HG02610 (cell line): Measurements from ENCODE around the gene MLANA.

Experiments
- ATAC-seq: cut with Tn5 transposase; IDR thresholded peaks from one replicate; pipeline ENCODE4 v1.9.1; 2021; ENCODE audit warnings: mild to moderate bottlenecking, moderate library complexity; ENCODE audit not compliant: unreplicated experiment

The MLANA gene

GRCh38 chr9:5899292-5899691, 8.6 kb downstream of the MLANA start:
- ATAC-seq = no peak

DNA sequence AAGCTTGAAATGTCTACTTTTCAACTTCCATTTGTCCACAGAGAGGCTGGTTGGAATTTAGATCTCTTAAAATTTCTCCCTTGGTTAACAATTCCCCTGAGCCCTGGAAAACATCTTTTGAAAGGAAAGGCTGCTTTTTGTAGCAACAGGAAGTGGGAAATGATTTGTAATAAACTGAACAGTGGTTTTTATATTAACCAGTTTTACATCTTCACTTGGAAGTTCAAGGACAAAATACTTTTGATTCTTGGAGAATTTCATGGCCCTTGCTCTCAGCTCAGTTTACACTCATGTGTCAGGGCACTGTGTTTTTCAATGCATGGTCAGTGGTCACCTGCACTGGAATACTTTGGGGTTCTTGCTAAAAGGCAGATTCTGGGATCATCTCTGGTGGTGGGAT, 9.9 kb downstream of the MLANA start:
- no peak for ATAC-seq

- ATAC-seq = no peak
Measured at GRCh38 chr9:5902377-5902776, 11.7 kb downstream of the MLANA start.

DNA sequence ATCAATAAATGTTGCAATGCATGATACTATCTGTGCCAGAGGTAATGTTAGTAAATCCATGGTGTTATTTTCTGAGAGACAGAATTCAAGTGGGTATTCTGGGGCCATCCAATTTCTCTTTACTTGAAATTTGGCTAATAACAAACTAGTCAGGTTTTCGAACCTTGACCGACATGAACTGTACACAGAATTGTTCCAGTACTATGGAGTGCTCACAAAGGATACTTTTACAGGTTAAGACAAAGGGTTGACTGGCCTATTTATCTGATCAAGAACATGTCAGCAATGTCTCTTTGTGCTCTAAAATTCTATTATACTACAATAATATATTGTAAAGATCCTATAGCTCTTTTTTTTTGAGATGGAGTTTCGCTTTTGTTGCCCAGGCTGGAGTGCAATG, 18.2 kb downstream of the MLANA start:
- ATAC-seq = no peak

DNA sequence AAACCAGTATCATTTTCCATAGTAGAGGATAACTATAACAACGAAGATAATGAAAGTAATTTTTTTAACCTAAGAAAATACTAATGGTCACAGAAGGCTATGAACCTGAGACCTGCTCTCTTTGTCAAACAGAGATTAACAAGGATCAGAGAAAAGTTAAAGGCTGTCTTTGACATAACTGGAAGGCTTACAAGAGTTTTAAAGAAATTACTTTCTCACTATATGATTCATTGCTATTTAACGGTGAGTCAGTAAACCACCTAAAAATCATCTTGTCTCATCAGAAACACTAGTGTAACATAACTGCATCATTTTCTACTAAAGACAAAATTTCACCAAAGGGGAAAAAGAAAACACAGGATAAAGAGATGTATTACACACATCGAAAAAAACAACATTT, 19.3 kb downstream of the MLANA start:
- no peak for ATAC-seq

- no peak for ATAC-seq
Measured at GRCh38 chr9:5910413-5911057, 19.8 kb downstream of the MLANA start.

- ATAC-seq = no peak
Measured at GRCh38 chr9:5915438-5915837, 24.7 kb downstream of the MLANA start.

DNA sequence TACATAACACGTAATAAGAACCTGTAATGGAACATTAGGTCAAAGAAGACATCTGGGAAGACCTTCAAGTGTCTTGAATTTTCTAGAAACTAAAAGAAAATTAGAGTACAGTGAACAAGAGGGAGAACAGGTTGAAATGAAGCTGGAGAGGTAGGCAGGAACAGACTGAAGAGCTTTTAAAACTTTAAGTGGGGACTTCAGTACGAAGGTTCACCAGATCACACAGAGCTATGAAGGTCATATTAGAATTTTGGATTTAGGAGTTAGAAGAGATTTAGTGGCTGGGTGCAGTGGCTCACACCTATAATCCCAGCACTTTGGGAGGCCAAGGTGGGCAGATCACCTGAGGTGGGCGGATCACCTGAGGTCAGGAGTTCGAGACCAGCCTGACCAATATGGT, 26.6 kb downstream of the MLANA start:
- no peak for ATAC-seq

DNA sequence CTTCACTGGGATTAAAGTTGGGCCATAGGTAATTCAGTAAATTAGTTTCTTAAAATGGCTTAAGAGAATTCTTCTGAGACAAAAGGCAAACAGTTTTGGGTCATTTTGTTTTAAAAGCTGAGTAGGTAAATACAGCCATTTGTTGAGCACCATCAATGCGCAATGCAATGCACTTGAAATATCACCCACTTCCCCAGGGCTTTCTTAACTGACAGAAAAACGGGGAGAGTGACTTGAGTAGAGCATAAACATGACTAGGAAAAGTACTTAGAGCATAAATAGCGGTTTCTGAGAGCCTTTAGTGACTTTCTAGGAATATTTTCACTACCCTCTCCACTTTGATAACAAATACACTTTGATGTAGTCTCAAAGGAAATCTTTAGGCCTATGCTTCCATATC, 27.2 kb downstream of the MLANA start:
- ATAC-seq = no peak

DNA sequence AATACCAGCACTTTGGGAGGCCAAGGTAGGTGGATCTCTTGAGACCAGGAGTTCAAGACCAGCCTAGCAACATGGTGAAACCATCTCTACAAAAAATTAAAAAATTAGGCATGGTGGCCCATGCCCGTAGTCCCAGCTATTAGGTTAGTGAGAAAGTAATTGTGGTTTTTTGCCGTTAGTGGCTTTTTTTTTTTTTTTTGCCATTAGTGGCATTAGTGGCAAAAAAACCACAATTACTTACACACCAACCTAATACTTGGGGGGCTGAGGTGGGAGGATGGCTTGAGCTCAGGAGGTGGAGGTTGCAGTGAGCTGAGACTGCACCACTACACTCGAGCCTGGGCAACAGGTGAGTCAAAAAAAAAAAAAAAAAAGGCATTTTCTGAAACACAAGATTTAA, 27.8 kb downstream of the MLANA start:
- ATAC-seq = no peak

DNA sequence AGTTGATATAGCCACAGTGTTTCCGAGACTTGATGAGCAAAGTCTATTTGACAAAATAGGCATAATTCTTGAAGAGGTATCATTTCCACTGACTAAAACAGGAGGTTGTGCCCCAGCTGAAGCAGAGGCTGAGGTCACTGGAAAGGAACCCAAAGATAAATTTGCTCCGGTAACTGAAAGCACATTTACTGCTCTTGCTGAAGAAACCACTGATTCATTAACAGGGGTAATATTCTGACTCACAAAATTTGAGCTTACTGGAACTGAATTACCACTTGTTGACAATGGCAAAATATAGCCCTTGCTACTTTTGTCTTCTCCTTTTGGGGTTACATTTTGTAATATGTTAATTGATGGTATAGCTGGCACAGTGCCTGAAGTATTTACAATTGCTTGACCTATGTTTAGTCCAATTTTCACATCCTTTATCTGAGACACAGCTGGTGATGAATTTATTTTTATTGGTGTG, 30.2 kb downstream of the MLANA start:
- no peak for ATAC-seq

DNA sequence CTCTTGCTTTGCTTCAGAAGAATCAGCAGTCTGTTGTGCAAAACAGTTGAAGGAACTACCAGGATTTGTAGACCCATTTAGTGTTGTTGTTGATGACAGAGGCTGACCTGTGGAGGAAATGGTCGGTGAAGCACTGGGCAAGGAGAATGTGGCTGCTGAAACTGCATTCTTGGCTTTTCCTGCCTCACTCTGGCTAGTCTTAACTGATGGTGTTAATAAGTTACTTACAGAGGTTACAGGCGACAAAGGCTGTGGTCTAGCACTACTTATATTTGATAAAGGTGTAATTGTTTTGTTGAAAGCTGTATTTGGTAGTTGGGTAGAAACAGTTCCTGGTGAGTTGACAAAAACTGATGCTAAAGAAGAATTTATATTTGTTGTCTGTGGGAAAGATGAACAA, 31.5 kb downstream of the MLANA start:
- no peak for ATAC-seq

DNA sequence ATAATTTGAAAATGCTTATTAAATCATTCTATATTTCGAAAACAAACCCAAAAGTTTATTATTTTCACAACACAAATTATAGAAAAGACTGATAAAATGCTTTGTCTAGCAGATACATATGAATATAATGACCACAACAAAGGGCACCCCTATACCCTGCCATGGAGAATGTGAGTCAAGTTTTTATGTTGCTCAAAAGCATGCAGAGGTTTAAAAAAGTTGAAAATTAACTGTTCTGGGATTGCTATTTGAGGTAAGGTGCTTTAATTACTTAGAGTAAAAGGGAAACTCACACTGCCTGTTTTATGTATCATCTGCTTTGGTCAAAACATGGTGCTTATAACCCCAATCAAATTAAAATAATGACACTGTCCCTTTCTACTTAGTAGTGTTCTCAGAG, 41.0 kb downstream of the MLANA start:
- no peak for ATAC-seq

GRCh38 chr9:5938449-5938848, 47.8 kb downstream of the MLANA start:
- no peak for ATAC-seq

GRCh38 chr9:5939530-5939929, 48.8 kb downstream of the MLANA start:
- no peak for ATAC-seq

- no peak for ATAC-seq
Measured at GRCh38 chr9:5941214-5941613, 50.5 kb downstream of the MLANA start.

DNA sequence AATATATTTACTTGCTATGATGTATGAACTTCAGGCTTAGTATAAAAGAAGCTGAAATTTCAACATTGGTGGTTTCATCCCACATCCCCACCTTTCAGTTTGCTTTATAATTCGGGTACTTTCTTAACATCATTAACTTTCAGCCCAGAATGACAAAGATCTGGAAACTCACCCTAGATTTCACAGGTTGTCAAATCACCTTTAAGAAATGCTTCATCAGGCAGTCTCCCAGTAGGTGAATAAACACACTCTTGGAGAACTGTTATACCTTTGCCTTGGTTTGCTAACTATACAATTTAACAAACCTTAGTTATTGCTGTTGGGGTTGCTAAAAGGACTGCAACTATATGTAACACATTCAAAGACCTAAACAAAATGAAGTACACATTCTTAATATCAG, 54.4 kb downstream of the MLANA start:
- ATAC-seq = peak; percentile 38

DNA sequence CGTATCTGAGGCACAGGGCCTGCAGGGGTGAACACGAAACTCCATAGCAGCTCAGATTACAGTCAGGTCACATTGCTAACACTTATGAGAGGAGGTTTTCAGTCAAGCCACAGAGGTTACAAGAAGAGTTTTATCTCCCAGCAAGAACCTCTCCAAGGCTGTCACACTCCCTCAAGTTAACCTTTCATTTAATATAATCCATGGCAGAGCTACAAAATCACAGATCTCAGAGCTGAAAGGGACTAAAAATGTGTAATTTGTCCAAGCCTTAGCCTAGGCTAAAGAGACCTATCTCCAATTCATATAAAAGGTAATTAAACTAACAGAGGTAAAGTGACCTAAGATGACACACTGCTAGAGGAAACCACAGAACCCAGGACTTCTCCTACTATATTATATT, 57.2 kb downstream of the MLANA start:
- ATAC-seq = no peak

- peak; percentile 71 for ATAC-seq
Measured at GRCh38 chr9:5949103-5949699, 58.5 kb downstream of the MLANA start.

GRCh38 chr9:5950261-5950660, 59.6 kb downstream of the MLANA start:
- no peak for ATAC-seq

DNA sequence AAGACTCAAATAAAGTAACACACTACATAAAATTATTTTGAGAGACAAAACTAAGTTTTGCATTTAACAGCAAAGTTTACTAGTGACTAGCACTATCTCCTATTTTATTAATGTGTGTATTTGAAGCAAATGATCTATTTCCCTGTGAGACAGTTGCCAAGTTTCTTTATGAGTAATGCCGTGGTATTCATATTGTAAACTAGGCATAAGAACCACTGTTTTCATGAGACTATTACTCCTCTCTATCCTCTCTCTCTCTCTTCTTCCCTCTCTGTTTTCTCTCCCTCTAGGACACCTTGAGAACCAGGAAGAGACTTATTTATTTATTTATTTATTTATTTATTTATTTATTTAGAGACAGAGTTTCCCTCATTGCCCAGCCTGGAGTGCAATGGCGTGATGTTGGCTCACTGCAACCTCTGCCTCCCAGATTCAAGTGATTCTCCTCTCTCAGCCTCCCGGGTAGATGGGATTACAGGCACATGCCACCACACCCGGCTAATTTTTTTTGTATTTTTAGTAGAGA, 61.1 kb downstream of the MLANA start:
- ATAC-seq = no peak
